WTC11 (cell line): ENCODE results near the gene MACROD2. TPM values are rescaled to one million over a fixed set of nuclear protein-coding genes. Genes with fewer than 3 reads are reported as not detected.

Experiments
- ATAC-seq: fragments of 200-7000 bp; cut with Tn5 transposase; 2 replicates; pipeline ENCODE4 v1.10.0; 2021; ENCODE audit warnings: mild to moderate bottlenecking, moderate library complexity
- CTCF ChIA-PET: fragments of 300-600 bp; sonication (Branson Sonifier 250); formaldehyde crosslinking; loops from one replicate; lab custom pipeline; 2021; ENCODE audit warnings: antibody characterized with exemption; lab: Charles Lee
- POLR2A ChIA-PET: fragments of 350-600 bp; sonication (Branson Sonifier 250); formaldehyde crosslinking; loops from one replicate; lab custom pipeline; 2021; ENCODE audit warnings: antibody characterized with exemption; lab: Charles Lee
- DNase-seq: peaks from one replicate; pipeline ENCODE4 v3.0.0; 2021; ENCODE audit warnings: low spot score
- H3K27ac Mint-ChIP-seq: 2 replicates; pipeline ENCODE4 v1.8.0; 2021; ENCODE audit warnings: mixed read lengths
- H3K27me3 Mint-ChIP-seq: 2 replicates; pipeline ENCODE4 v1.8.0; 2021; ENCODE audit warnings: low read depth, mild to moderate bottlenecking, moderate library complexity, mixed read lengths
- H3K36me3 Mint-ChIP-seq: 2 replicates; pipeline ENCODE4 v1.8.0; 2021; ENCODE audit warnings: mixed read lengths
- H3K4me1 Mint-ChIP-seq: 2 replicates; pipeline ENCODE4 v1.8.0; 2022; ENCODE audit warnings: mixed read lengths
- H3K4me3 Mint-ChIP-seq: 2 replicates; pipeline ENCODE4 v1.8.0; 2021; ENCODE audit warnings: mild to moderate bottlenecking, moderate library complexity, mixed read lengths
- H3K9me3 Mint-ChIP-seq: 2 replicates; pipeline ENCODE4 v1.8.0; 2021; ENCODE audit warnings: mixed read lengths
- AR ChIP-seq: fragments of 250-450 bp; sonication (Bioruptor Pico); IDR thresholded peaks from 2 replicates; pipeline ENCODE4 v1.9.0; 2021; ENCODE audit warnings: mild to moderate bottlenecking
- ARID4B ChIP-seq: sonication (generic); formaldehyde crosslinking; IDR thresholded peaks from 2 replicates; pipeline ENCODE4 v1.8.0; 2023; ENCODE audit warnings: missing genetic modification reagents, mild to moderate bottlenecking, borderline replicate concordance
- ATF1 ChIP-seq: sonication (generic); formaldehyde crosslinking; IDR thresholded peaks from 2 replicates; pipeline ENCODE4 v1.8.1; 2023; ENCODE audit warnings: mild to moderate bottlenecking, moderate library complexity, missing genetic modification reagents
- ATF2 ChIP-seq: sonication (generic); formaldehyde crosslinking; IDR thresholded peaks from 2 replicates; pipeline ENCODE4 v1.8.1; 2022; ENCODE audit warnings: low read depth, missing genetic modification reagents, borderline replicate concordance
- CREB1 ChIP-seq: sonication (generic); formaldehyde crosslinking; IDR thresholded peaks from 2 replicates; pipeline ENCODE4 v1.8.0; 2023; ENCODE audit warnings: mild to moderate bottlenecking, missing genetic modification reagents
- ELF4 ChIP-seq: sonication (generic); formaldehyde crosslinking; IDR thresholded peaks from 2 replicates; pipeline ENCODE4 v1.8.1; 2022; ENCODE audit warnings: low read depth, mild to moderate bottlenecking, moderate library complexity, missing genetic modification reagents
- ETV6 ChIP-seq: sonication (generic); formaldehyde crosslinking; IDR thresholded peaks from 2 replicates; pipeline ENCODE4 v1.8.1; 2022; ENCODE audit warnings: mild to moderate bottlenecking, missing genetic modification reagents
- FOXP1 ChIP-seq: sonication (generic); formaldehyde crosslinking; IDR thresholded peaks from 2 replicates; pipeline ENCODE4 v1.8.0; 2022; ENCODE audit warnings: missing genetic modification reagents, mild to moderate bottlenecking, moderate library complexity, borderline replicate concordance
- FOXP4 ChIP-seq: sonication (generic); formaldehyde crosslinking; IDR thresholded peaks from 2 replicates; pipeline ENCODE4 v1.8.0; 2022; ENCODE audit warnings: mild to moderate bottlenecking, missing genetic modification reagents
- HMGXB4 ChIP-seq: sonication (generic); formaldehyde crosslinking; IDR thresholded peaks from 2 replicates; pipeline ENCODE4 v1.8.1; 2023; ENCODE audit warnings: mild to moderate bottlenecking, moderate library complexity, missing genetic modification reagents
- JUN ChIP-seq: sonication (generic); formaldehyde crosslinking; IDR thresholded peaks from 2 replicates; pipeline ENCODE4 v1.8.0; 2023; ENCODE audit warnings: mild to moderate bottlenecking, missing genetic modification reagents
- NFATC4 ChIP-seq: fragments of 250-450 bp; sonication (Bioruptor Pico); IDR thresholded peaks from 2 replicates; pipeline ENCODE4 v1.9.0; 2021; ENCODE audit warnings: mild to moderate bottlenecking
- NR3C1 ChIP-seq: sonication (generic); formaldehyde crosslinking; conservative IDR thresholded peaks from 2 replicates; pipeline ENCODE4 v1.8.1; 2023; ENCODE audit warnings: low read depth, mild to moderate bottlenecking, missing genetic modification reagents
- SP1 ChIP-seq: sonication (generic); formaldehyde crosslinking; conservative IDR thresholded peaks from 2 replicates; pipeline ENCODE4 v1.8.1; 2022; ENCODE audit warnings: missing genetic modification reagents
- TP53 ChIP-seq: sonication (generic); formaldehyde crosslinking; IDR thresholded peaks from 2 replicates; pipeline ENCODE4 v1.8.1; 2023; ENCODE audit warnings: mild to moderate bottlenecking, missing genetic modification reagents
- ZBTB43 ChIP-seq: sonication (generic); formaldehyde crosslinking; IDR thresholded peaks from 2 replicates; pipeline ENCODE4 v1.8.1; 2023; ENCODE audit warnings: mild to moderate bottlenecking, missing genetic modification reagents
- ZNF512 ChIP-seq: sonication (generic); formaldehyde crosslinking; IDR thresholded peaks from 2 replicates; pipeline ENCODE4 v1.8.1; 2022; ENCODE audit warnings: missing genetic modification reagents, borderline replicate concordance
- ZSCAN18 ChIP-seq: fragments of 250-450 bp; sonication (Bioruptor Pico); IDR thresholded peaks from 2 replicates; pipeline ENCODE4 v2.1.2; 2022; ENCODE audit warnings: mild to moderate bottlenecking, moderate library complexity
- total RNA-seq: library from RNA; stranded (reverse); gene quantifications from 3 replicates; pipeline ENCODE4 v1.2.3, GENCODE V29; 2021

The MACROD2 gene
- total RNA-seq, 1 experiment from 2014 or later, result 4.1 TPM

GRCh38 chr20:15618912-15619311, 1623.6 kb downstream of the MACROD2 start:
- Mint-ChIP-seq H3K27me3 (no peaks in the 10 kb centered on the region), H3K27ac (no peak overlapping the region), H3K4me1 (peaks cover 35% of the 10 kb centered on the region), H3K4me3 (no peak overlapping the region), H3K9me3 (peaks cover 16% of the 10 kb centered on the region), H3K36me3 (no peaks in the 10 kb centered on the region)
- TF ChIP-seq NR3C1 (no peak), AR (CRISPR knock-in tag) (no peak), ZNF512 (no peak), JUN (CRISPR knock-in tag) (no peak)
- DNase-seq (no peak), ATAC-seq (no peak)
- ChIA-PET POLR2A (no interaction called here), CTCF (interaction anchor here (1.2 kb wide), 1 partner anchor 10 kb away, joined by 3 read pairs; no protein-coding TSS in a partner anchor)

- Mint-ChIP-seq H3K4me3 (no peak overlapping the region), H3K27ac (no peak overlapping the region), H3K9me3 (peaks cover 16% of the 10 kb centered on the region), H3K4me1 (peaks cover 35% of the 10 kb centered on the region), H3K36me3 (no peaks in the 10 kb centered on the region), H3K27me3 (no peaks in the 10 kb centered on the region)
- CTCF ChIA-PET, result interaction anchor here (1.2 kb wide), 1 partner anchor 10 kb away, joined by 3 read pairs; no protein-coding TSS in a partner anchor
- DNase-seq (no peak), ATAC-seq (no peak)
- POLR2A ChIA-PET, result no interaction called here
- TF ChIP-seq TP53 (no peak), ELF4 (CRISPR knock-in tag) (no peak), ATF2 (CRISPR knock-in tag) (no peak), ZBTB43 (CRISPR knock-in tag) (no peak), HMGXB4 (CRISPR knock-in tag) (no peak), NFATC4 (CRISPR knock-in tag) (no peak), FOXP4 (CRISPR knock-in tag) (no peak), ATF1 (CRISPR knock-in tag) (no peak), ARID4B (no peak), NR3C1 (no peak), FOXP1 (CRISPR knock-in tag) (no peak), ETV6 (no peak), ZSCAN18 (CRISPR knock-in tag) (no peak), SP1 (no peak), CREB1 (CRISPR knock-in tag) (no peak)
Observed at GRCh38 chr20:15619341-15619740, 1624.0 kb downstream of the MACROD2 start.
